PC-3 (cell line): Measurements from ENCODE around the gene CCR2.

ENCODE experiments used
- EZH2 ChIP-seq: fragments of 300-600 bp; sonication (generic); IDR thresholded peaks from one replicate; pipeline ENCODE4 v1.6.1; 2017; ENCODE audit warnings: antibody characterized with exemption, mild to moderate bottlenecking, low read length; ENCODE audit not compliant: unreplicated experiment
- EZH2phosphoT487 ChIP-seq: fragments of 300-600 bp; sonication (generic); IDR thresholded peaks from 2 replicates; pipeline ENCODE4 v1.6.1; 2018; ENCODE audit warnings: mild to moderate bottlenecking, antibody characterized with exemption, low read length, borderline replicate concordance
- TF ChIP-seq, protein P1 (sequence below): fragments of 300-600 bp; sonication (generic); conservative IDR thresholded peaks from 2 replicates; pipeline ENCODE4 v1.5.1; 2017; ENCODE audit warnings: antibody characterized with exemption, low read depth, mild to moderate bottlenecking, low read length

DNA sequence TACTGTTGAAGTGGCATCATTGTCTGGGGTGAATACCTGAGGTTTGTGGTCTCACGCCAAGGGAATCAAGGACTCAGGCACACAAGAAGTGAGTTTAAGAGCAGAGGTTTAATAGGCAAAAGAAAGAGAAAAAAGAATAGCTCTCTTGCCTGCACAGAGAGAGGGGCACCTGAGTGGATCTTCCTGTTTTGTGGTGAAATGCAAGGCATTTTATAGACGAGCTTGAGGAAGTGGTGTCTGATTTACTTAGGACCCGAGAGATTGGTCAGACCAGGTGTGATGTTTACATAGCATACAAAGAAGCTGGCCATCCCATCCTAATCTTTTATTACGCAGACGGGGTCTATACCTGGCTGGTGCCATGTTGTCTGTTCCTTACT lies 30.0 kb downstream of the CCR2 start:
- TF ChIP-seq, protein P1, sequence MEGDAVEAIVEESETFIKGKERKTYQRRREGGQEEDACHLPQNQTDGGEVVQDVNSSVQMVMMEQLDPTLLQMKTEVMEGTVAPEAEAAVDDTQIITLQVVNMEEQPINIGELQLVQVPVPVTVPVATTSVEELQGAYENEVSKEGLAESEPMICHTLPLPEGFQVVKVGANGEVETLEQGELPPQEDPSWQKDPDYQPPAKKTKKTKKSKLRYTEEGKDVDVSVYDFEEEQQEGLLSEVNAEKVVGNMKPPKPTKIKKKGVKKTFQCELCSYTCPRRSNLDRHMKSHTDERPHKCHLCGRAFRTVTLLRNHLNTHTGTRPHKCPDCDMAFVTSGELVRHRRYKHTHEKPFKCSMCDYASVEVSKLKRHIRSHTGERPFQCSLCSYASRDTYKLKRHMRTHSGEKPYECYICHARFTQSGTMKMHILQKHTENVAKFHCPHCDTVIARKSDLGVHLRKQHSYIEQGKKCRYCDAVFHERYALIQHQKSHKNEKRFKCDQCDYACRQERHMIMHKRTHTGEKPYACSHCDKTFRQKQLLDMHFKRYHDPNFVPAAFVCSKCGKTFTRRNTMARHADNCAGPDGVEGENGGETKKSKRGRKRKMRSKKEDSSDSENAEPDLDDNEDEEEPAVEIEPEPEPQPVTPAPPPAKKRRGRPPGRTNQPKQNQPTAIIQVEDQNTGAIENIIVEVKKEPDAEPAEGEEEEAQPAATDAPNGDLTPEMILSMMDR: no peak
- TF ChIP-seq EZH2phosphoT487 (no peak), EZH2 (no peak)
